Skin of body (tissue), 2 donors: ENCODE data around the gene DCAF5. TPM values are rescaled to one million over a fixed set of nuclear protein-coding genes. Genes with fewer than 3 reads are reported as not detected.
"Not testable (repeated sequence)": the region's sequence is repeated elsewhere in the genome, so short reads cannot be mapped to it uniquely, and the experiment has no call there.

Source experiments
- DNase-seq: peaks from one replicate; lab custom pipeline; 2025; lab: John Stamatoyannopoulos, UW
- total RNA-seq: library from RNA; depleted of rRNA; stranded (reverse); fragments of >200 nt; gene quantifications from one replicate; pipeline ENCODE4 v1.2.3, GENCODE V29; 2014

DCAF5 gene, protein sequence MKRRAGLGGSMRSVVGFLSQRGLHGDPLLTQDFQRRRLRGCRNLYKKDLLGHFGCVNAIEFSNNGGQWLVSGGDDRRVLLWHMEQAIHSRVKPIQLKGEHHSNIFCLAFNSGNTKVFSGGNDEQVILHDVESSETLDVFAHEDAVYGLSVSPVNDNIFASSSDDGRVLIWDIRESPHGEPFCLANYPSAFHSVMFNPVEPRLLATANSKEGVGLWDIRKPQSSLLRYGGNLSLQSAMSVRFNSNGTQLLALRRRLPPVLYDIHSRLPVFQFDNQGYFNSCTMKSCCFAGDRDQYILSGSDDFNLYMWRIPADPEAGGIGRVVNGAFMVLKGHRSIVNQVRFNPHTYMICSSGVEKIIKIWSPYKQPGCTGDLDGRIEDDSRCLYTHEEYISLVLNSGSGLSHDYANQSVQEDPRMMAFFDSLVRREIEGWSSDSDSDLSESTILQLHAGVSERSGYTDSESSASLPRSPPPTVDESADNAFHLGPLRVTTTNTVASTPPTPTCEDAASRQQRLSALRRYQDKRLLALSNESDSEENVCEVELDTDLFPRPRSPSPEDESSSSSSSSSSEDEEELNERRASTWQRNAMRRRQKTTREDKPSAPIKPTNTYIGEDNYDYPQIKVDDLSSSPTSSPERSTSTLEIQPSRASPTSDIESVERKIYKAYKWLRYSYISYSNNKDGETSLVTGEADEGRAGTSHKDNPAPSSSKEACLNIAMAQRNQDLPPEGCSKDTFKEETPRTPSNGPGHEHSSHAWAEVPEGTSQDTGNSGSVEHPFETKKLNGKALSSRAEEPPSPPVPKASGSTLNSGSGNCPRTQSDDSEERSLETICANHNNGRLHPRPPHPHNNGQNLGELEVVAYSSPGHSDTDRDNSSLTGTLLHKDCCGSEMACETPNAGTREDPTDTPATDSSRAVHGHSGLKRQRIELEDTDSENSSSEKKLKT
- 24.8 TPM for total RNA-seq

DNA sequence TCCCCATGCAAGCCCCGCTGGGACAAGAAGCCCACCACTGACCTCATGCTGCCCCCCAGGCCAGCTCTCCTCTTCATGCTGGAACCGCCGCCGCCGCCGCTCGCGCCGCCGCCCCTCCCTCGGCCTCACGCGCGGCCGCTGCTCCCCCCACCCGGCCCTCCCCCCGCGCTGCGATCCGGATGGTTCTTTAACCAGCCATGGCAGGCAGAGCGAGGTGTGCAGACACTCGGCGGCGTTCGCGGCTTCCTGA, at the start of gene DCAF5:
Gene DCAF5, minus strand, starts transcription at position 218 of the 250 bp plus-strand sequence. Its CDS starts 141 bp downstream, at position 77.
- no peak for DNase-seq

DNA sequence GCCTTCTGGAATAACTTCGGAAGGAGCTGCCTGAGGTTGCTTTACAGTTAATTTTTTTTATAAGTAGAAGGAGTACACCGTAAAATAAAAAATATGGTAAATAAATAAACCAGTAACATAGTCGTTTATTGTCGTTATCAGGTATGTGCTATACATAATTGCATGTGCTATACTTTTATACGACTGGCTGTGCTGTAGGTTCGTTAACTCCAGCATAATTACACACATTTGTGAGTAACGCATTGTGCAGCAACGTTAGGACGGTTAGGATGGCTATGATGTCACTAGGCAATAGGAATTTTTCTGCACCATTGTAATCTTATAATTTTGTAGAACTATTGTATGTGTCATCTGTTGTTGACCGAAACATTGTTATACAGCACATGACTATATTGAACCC, 46.9 kb upstream of the DCAF5 start:
- DNase-seq: no peak

DNA sequence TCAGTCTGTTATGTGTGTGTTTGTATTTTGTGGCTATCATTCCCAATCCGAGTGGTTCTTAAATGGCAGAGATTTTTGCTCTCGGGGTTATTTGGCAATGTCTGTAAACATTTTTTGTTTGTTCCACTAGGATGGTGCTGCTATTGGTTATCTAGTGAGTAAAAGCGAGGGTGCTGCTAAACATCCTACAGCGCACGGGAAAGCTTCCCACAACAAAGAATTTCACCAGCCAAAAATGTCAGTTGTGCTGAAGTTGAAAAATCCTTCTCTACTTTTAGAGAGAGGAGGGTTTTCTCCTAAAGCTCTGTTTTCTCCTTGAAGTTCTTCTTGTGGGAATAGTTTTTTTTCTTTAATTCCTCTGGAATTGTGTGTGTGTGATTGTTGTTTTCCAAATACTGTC, 40.8 kb upstream of the DCAF5 start:
- no peak for DNase-seq

DNA sequence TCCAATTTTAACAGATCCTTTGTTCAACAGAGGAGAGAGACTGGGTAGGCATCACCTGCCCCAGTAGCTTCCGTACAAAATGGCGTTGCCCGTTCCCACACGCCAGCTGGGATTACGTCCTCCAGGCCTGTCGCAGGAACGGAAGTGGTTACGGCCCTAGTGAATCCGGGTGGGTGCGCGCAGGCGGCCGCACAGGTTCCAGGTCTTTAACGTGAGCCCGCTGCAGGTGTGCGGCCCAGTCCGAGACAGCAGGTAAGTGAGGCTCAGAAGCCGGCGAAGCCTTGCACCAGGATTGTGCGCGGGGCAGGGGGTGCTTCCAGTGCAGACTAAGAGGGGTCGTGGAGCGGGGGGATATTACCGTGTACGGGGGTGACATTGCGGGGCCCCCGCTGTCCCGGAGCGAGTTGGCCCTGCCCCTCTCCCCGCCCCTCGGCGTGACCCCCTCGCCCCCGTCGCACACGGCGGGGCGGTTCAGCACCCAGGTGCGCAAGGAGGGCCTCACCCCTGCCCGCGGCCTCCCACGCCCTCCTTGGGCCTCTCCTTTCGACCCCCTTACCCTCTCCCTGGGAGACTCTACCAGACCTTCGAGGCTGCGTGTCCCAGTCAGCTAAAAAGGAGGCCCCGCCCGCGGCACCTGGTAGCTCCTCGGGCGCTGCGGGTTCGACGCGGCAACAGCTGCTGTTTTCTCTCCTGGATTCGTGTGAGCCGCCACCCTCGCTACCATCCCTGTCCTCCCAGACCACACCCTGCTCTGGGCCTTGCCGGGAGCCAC, 38.6 kb upstream of the DCAF5 start, which contains the start of gene EXD2:
Gene EXD2, plus strand, starts transcription at position 159 of the 772 bp plus-strand sequence. CDS start 17,973 bp downstream, outside the sequence.
- peak; percentile 76 for DNase-seq

DNA sequence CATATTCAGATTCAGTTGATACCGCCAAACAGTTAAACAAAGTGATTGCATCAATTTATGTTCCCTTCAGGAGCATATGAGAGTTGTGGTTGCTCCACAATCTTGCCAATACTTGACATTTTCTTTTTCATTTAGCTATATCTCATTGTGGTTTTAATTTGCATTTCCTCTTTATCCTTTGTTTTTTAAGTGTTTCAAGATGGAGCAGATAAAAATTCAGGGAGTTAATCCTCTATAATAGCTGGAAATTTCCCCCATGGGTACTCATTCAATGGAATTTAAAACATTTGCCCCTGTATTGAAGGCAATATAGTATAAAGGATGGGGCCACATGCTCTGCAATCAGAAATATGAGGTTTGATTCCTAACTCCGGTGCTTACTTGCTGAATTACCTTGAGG, 37.3 kb upstream of the DCAF5 start:
- DNase-seq: no peak

DNA sequence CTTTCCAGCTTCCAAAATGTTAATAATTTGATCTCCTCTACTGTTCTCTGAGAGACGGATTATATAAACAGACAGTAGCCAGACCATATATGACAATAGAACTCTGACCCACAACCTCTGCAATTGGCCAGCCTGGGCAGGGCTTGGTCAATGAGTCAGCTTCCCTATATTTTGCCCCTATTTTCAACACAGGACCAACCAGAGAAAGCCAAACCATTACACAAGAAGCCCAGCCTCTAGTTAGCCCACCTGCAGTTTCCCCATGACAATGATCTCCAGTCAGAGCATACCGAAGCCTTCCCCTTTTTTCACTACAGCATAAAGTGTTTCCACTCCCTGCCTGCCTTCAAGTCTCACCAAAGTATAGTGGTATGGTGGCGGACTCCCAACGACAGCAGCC, 30.8 kb upstream of the DCAF5 start:
- DNase-seq: no peak

DNA sequence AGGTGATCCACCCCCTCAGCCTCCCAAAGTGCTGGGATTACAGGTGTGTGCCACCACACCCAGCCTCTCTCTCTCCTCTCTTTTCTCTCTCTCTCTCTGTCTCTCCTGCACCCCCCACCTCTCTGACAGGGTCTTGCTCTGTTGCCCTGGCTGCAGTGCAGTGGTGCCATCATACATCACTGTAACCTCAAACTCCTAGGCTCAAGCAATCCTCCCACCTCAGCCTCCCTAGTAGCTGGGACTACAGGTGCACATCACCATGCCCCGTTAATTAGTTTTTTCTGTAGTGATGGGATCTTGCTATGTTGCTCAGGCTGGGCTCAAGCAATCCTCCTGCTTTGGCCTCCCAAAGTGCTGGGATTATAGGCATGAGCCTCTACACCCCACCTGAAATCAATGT, 29.7 kb upstream of the DCAF5 start:
- not testable (repeated sequence) for DNase-seq

DNA sequence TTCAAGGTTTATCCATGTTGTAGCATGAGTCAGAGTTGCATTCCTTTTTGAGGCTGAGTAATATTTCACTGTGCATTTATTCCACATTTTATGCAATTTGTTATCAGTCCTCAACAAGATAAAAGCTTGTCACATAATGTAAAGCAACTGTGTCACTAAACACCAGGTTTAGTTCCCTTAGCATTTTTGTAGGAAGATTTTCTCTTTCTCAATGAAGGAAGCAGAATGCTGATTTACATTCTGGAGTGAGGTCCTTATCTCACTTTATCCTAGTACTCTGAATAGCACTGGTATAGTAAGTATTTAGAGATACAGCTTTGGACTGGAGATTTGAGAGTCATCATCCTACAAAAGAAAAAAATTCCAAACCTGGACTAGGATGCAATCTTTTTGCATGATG, 28.6 kb upstream of the DCAF5 start:
- no peak for DNase-seq

DNA sequence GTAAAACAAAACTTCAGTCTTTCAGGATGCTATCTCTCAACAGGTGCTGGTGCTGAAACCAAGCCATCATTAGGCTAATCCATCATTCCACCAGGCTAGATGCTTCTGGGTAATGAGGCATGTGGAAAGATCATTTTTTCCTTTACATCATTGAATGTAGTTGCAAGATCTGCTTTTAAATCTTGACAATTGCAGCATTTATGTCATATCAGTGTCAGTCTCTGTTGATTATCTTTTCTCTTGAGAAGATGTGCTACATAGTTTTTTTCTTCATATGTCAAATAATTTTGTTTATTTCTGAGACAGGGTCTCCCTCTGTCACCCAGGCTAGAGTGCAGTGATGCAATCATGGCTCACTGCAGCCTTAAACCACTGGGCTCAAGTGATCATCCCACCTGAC, 22.2 kb upstream of the DCAF5 start:
- no peak for DNase-seq

DNA sequence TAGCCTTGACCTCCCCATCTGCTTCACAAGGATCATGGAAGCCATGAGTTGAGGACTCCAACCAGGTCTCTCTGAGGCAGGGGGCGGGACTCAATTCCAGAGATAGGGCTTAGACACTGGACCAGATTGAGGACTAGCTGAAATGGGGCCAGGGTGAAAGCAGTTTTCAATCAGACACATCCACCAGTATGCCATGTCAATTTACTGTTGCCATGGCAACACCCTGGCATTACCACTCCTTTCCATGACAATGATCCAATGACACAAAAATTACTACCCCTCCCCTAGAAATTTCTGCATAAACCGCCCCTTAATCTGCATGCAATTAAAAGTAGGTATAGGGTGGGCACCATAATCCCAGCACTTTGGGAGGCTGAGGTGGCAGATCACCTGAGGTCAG, 18.6 kb upstream of the DCAF5 start:
- no peak for DNase-seq

DNA sequence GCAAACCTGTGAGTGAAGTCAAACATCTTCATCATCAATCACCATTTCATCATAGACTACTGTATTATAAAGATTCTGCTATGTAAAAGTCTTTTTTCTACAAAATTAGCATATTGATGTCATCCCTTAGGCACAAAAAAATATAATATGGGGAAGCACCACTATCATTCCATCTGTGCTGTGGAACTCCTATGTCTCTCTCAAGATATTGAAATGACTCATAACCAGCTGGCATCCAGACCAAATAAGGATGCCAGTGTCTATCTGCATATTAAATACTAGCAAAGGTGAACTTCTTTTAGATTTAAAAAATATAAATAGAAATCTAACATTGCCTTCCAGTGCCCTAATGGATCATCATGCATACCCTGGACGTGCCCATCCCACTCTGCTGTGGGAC, 17.9 kb upstream of the DCAF5 start:
- DNase-seq: no peak

DNA sequence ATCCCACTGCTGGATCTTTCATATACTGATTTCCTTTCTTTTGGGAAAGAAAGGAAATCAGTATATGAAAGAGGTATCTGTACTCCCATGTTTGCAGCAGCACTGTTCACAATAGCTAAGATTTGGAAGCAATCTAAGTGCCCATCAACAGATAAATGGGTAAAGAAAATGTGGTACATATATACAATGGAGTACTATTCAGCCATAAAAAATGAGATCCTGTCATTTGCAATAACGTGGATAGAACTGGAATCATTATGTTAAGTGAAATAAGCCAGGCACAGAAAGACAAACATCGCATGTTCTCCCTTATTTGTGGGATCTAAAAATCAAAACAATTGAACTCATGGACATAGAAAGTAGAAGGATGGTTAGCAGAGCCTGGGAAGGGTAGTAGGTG, 12.9 kb upstream of the DCAF5 start:
- DNase-seq: not testable (repeated sequence)

DNA sequence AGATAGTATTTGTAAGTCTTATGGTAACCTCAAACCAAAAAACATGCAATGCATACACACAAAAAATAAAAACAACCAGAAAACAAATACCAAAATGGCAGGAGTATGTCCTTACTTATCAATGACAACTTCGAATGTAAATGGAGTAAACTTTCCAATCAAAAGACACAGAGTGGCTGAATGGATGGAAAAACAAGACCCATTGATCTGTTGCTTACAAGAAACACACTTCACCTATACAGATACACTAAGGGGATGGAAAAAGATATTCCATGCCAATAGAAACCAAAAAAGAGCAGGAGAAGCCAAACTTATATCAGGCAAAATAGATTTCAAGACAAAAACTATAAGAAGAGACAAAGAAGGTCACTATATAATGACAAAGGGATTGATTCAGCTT, 8.7 kb upstream of the DCAF5 start:
- no peak for DNase-seq

DNA sequence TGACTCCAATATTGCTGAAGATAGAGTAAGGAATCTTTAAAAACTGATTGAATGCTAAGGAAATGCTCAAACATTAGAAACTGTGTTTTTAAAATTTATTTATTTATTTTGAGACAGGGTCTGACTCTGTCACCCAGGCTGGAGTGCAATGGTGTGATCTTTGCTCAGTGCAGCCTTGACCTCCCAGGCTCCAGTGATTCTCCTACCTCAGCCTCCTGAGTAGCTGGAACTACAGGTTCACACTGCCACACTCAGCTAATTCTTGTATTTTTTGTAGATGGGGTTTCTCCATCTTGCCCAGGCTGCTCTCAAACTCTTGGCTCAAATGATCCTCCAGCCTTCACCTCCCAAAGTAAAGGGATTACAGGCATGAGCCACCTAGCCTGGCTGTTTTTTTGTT, 3.3 kb upstream of the DCAF5 start:
- no peak for DNase-seq

DNA sequence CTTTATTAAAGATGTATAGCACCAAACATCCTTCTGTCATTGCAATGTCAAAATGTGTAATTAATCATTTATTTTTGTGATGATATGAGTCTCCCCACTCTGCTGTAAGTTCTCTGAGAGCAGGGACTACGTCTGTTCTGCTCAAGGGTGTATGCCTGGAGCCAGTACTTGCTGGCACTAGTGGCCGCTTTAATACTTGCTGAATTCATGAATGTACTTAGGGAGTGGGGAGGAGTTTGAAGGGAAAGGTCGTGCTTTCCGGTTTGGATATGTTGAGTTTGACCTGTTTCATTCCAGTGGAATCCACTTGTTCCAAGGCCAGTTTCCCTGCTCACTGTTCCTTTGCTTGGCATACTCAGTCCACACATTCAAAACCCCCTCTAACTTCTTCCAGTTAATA, 1.9 kb upstream of the DCAF5 start:
- no peak for DNase-seq

DNA sequence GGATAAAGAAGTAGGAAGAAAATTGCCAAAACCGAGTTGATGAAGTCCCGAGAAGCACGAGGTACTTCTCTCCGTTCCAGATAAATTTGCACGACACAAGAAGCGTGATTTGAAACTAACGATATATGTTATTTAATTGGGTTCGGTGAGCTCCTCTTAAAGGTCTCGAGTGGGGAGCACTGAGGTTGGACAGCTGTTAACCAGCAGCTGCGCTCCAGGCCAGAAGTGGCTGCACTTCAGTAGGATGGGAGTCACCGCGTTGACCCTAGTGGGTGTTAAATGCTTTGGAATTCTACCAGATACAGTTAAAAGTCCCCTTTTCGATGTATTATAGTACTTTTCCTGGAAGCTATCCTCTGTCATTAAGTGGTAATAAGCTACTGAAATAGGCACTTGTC, 953 bp upstream of the DCAF5 start:
- DNase-seq: peak; percentile 40

DNA sequence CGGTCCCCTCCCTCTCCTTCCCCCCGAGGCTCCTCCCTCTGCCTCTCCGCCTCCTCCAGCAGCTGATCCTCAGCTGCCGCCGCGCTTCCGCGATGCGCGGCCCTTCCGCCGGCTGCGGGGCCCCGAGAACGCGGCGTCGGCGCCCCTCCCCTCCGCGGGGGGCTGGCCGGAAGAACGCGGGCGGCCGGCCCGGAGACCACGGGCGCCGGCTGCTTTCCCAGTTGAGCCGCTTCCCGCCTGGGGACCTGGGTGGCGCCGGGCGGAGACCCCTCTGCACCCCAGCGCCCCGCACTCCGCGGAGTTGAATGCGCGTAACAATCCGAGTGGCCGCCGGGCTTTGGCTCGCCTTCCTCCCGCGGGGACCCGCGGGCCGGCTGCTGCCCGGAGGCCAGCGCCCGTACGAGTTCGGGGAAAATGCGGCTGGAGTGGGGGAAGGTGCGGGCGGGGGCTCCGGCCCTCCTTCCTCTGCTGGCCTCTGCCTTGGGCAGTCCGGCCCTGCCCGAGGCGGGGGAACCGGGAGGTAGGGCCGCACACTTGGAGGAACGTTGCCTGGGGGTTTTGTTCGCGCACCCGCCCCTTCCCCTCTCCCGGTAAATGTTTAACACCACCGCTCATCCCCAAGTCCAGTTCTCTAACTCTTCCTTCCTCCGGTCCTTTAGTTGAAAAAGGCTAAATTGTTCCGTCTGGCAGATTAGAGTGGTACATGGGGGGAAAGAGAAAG, 393 bp upstream of the DCAF5 start:
- DNase-seq: peak; percentile 82

DNA sequence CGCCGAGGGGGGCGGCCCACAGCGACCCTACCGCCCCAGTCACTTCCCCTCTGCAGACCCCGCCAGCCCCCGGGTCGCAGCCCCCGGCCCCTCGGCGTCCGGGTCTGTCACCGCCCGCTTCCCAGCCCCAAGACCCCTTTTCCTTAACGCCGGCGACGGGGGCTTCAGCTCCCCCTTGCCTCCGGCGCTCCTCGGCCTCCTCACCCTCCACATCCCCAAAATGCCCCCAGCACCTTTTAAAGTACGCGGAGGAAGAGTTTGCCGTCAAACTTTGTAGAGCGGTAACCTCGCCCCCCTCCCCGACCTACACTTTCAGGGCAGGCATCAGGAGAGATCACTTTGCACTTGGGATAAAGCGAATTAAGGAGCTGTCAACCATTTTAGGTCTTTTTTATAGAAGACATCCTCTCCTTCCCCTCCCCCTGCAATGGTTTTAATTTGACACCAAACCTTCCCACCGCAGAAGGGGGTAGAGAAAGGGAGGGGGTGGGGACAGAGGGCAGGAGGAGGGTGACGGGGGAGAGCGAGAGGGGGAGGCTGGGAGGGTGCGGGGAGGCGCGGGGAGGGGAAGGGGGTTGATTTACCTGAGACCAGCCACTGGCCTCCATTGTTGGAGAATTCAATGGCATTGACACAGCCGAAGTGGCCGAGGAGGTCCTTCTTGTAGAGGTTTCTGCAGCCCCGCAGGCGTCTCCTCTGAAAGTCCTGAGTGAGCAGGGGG, 578 bp downstream of the DCAF5 start:
- peak; percentile 9 for DNase-seq

DNA sequence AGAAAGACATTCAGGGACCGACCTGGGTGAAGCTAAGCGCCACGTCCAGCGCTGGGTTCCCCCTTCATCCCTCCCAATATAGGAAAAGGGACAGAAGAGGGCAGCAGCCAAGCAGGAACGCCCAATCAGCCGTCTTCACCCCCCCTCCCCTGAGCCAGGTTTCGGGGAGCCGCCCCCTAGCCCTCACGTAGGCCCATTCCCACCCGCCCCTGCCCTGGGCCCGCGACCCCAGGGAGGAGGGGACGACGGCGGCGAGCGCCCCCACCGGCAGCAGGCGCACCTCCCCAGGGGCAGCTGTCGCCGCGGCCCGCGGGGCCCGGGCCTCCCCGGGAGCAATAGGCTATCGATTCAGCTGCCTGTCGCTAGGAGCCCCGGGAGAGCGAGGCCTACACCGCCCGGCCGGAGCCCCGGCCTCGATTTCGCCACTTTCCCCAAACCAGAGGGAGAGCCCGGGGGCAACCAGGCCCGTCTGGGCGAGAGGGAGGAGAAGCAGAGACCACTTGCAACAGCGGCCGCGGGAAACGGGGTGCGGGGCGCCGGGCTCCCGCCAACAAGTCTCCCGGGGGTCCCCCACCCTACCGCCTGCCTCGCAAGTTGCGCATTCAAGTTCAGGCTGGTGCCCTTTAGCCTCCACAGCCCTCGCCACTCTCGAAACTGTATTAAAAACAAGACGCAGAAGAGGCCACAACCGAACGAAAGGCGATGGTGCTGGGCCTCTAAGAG, 1.3 kb downstream of the DCAF5 start:
- peak; percentile 44 for DNase-seq
